PC-3 (cell line): ENCODE results near the gene HMGA1.

Experiments
- CTCF ChIP-seq: fragments of 300-600 bp; sonication (generic); conservative IDR thresholded peaks from 2 replicates; pipeline ENCODE4 v1.5.1; 2017; ENCODE audit warnings: antibody characterized with exemption, low read depth, mild to moderate bottlenecking, low read length
- EZH2 ChIP-seq: fragments of 300-600 bp; sonication (generic); IDR thresholded peaks from one replicate; pipeline ENCODE4 v1.6.1; 2017; ENCODE audit warnings: antibody characterized with exemption, mild to moderate bottlenecking, low read length; ENCODE audit not compliant: unreplicated experiment
- EZH2phosphoT487 ChIP-seq: fragments of 300-600 bp; sonication (generic); IDR thresholded peaks from 2 replicates; pipeline ENCODE4 v1.6.1; 2018; ENCODE audit warnings: mild to moderate bottlenecking, antibody characterized with exemption, low read length, borderline replicate concordance

DNA sequence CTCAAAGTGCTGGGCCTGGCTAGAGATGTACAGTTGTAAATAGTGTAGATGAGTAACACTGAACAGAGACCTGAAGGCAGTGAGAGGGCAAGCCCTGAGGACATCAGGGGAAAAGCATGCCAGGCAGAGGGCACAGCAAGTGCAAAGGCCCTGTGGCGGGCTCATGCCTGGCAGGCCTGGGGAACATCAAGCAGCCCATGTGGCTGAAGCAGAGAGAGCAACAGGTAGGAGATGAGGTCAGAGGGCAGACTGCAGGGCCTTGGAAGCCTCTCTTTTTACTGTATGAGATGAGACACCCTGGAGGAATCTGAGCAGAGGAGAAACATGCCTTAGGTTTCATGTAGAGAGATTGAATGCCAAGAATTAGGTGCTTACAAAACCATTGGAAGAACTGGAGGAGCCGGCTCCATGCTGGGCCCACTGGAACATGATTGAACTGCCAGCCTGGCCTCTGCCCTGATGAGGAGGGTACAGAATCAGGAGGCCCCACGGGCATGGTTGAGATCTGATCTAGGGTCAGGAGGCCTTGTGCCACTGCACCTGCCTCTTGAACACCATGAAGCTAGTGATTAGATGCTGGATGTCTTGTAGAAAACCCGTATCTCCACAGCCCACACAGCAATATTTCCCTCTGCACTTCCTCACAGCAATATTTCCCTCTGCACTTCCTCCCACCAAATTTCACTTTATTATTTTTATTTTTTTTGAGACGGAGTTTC is 5.9 kb upstream of the HMGA1 start:
- no peak for TF ChIP-seq EZH2
- no peak for TF ChIP-seq EZH2phosphoT487
- TF ChIP-seq CTCF, result no peak
